HFF-Myc (cell line): ENCODE data around the gene MFSD6L.

ENCODE experiments used
- DNase-seq: peaks from one replicate; pipeline ENCODE4 v3.0.0-alpha.2; 2011; ENCODE audit warnings: low read depth; ENCODE audit errors: extremely low read depth
- H3K4me3 ChIP-seq: replicated peaks from 2 replicates; pipeline ENCODE4 v1.5.1; 2011; ENCODE audit warnings: low read depth, mild to moderate bottlenecking, control low read depth, low read length
- TF ChIP-seq, protein P1 (sequence below): IDR thresholded peaks from 2 replicates; pipeline ENCODE4 v1.5.1; 2012; ENCODE audit warnings: mild to moderate bottlenecking, low read depth, low read length, control low read depth; ENCODE audit errors: missing control alignments

MFSD6L gene, protein sequence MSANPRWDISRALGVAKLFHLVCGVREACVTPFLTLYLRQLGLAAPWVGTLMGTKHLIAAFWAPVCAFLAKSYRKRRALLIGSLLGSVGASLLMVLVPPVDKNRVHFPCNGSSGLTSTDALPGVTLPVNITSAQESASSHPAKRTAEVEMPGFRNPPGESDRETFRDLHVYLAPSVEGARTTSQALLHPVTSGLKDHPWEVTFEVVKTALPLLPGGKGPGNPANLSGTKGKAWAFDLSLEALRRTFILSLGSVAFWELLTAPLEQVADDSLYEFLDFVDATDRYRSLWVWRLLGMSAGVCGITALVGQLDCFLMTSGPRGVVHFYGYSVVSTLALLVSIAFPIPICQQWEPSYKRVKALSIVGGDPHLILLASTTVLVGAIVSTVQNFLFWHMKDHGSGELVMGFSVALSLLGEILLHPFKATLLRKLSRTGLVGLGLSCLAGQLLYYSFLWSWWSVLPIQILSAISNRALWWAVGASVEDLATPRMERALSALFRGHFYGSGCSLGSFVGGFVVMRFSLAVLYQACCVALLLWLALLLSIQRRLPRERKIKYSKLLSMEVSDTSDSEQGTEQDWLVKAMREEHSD

DNA sequence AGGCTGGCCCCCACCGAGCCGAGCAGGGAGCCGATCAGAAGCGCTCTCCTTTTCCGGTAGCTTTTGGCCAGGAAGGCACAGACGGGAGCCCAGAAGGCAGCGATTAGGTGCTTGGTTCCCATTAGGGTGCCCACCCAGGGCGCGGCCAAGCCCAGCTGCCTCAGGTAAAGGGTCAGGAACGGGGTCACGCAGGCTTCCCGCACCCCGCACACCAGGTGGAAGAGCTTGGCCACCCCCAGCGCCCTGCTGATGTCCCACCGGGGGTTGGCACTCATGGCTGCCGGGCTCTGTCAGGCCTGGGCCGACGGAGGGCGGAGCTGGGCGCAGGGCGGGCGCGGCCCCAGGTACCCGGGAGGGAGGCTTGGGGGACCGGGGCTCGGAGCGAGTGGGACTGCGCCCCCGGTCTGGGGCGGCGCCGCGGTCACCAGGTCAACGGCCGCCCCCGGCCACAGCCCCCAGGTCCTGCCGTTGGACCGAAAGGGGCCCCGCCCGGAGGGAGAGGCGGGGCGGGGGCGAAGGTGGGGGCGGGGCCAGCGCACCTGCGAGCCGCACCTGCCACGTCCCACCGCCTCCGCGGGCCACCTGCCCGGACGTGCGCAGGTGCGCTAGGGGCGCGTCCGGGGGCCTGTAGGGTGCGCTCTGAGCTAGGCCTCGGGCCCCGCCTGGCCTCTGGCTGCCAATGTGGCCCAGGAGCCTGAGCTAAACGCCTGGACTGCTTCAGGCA is at the start of gene MFSD6L:
Gene MFSD6L, minus strand, starts transcription at position 520 of the 724 bp plus-strand sequence. Its CDS starts 245 bp downstream, at position 275.
- TF ChIP-seq, protein P1, sequence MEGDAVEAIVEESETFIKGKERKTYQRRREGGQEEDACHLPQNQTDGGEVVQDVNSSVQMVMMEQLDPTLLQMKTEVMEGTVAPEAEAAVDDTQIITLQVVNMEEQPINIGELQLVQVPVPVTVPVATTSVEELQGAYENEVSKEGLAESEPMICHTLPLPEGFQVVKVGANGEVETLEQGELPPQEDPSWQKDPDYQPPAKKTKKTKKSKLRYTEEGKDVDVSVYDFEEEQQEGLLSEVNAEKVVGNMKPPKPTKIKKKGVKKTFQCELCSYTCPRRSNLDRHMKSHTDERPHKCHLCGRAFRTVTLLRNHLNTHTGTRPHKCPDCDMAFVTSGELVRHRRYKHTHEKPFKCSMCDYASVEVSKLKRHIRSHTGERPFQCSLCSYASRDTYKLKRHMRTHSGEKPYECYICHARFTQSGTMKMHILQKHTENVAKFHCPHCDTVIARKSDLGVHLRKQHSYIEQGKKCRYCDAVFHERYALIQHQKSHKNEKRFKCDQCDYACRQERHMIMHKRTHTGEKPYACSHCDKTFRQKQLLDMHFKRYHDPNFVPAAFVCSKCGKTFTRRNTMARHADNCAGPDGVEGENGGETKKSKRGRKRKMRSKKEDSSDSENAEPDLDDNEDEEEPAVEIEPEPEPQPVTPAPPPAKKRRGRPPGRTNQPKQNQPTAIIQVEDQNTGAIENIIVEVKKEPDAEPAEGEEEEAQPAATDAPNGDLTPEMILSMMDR: peak; percentile 8
- DNase-seq: no peak
- no peak within 1 kb of the TSS for H3K4me3 ChIP-seq

DNA sequence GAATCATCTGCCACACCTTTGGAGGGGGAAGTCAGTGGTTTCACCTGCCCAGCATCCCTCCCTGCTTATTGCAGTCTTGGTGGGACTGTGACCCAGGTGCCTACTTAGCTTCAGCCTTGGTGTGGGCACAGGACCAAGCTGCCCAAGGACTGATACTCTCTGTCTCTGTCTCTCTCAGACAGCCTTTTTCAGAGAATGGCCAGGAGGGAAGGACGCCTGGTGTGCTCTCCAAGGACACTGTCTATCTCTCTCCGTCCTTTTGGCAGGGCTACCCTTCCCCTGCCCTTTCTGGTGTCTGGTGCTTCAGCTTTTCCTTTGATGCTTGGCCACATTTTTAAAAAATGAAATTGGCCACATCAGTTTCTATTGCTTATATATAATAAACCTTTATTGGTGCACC is 48.7 kb upstream of the MFSD6L start:
- no peak overlapping the region for H3K4me3 ChIP-seq
- TF ChIP-seq, protein P1: no peak
- DNase-seq: no peak

DNA sequence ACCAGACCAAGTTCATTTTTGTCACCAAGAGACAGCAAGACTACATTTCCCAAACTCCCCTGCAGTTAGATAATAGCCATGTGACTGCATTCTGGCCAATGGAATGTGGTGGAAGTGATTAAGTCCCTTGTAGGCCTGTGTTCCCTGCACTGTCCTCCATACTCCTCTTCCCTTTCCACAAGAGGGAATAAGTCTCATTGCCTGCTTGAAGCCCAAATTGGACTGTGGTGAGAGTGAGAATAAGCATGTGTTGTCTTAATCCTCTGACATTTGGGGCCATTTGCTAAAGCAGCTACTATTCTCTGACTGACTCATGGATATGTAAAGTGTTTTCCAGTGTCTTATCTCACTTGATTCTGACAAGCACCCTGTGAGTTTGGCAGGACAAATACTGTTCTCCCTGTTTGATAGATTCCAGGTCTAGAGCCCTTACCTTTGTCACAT is 47.6 kb upstream of the MFSD6L start:
- TF ChIP-seq, protein P1: no peak
- peak; percentile 53 for DNase-seq
- no peak overlapping the region for H3K4me3 ChIP-seq

DNA sequence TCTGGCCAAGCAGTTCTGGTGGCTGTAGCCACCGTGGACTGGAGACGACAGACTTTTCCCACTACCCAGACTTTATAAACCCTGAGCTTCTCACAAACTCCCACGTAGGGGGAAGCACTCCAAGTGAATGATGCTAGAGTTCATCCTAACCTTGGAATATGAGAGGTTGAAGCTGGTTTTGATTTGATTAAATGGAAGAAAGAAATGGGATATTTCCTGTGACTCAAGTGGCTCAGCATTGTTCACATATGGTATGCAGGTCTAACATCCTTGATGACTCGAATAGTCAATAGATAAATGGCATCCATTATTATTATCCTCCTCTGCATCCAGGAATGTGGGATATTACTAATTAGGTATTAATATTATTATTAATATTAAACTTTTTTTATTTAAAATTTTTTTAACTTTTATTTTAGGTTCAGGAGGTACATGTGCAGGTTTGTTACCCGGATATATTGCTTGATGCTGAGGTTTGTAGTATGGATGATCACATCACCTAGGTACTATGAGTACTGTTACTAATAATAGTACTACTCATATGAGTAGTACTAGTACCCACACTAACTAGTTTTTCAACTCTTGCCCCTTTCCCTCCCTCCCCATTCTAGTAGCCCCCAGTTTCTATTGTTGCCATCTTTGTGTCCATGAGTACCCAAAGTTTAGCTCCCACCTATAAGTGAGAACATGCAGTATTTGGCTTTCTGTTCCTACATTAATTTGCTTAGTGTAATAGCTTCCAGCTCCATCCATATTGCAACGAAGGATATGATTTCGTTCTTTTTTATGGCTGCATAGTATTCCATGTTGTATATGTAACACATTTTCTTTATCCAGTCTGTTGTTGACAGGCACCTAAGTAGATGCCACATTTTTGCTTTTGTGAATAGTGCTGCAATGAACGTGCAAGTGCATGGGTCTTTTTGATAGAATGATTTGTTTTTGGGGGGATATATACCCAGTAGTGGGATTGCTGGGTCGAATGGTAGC is 45.4 kb upstream of the MFSD6L start:
- DNase-seq: peak; percentile 64
- 0 out of 2 replicates have a peak overlapping the region, but pooled peaks have one; percentile 9 for H3K4me3 ChIP-seq
- TF ChIP-seq, protein P1: no peak

DNA sequence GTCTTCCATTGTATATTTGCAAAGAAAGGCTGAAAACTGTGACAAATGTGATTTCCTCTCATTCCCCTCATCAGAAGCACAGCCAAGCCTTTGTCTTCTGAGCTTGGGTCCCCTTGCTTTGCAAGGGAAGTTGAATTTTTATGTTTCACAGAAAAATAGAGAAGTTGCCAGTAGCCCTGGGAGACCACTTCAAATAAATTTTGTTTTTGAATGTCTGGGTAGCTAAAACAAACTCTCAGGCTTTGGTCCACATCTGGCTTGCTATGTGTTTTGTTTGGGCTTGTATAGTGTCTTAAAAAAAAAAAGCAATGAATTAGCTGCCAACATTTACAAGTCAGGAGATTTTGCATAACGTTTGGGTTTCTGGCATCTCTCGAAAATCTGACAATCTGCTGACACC is 44.2 kb upstream of the MFSD6L start:
- DNase-seq: no peak
- TF ChIP-seq, protein P1: no peak
- H3K4me3 ChIP-seq: no peak overlapping the region

DNA sequence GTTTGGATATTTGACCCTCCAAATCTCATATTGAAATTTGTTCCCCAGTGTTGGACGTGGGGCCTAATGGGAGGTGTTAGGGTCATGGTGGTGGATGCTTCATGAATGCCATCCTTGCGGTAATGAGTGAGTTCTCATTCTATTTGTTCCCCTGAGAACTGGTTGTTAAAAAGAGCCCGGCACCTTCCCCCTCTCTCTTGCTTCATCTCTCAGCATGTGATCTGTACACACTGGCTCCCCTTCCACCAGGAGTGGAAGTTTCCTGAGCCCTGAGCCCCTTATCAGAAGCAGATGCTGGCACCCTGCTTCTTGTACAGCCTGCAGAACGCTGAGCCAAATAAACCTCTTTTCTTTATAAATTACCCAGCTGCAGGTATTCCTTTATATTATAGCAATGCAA is 42.7 kb upstream of the MFSD6L start:
- H3K4me3 ChIP-seq: no peak overlapping the region
- TF ChIP-seq, protein P1: no peak
- no peak for DNase-seq
